Hindlimb muscle (tissue), 1 donor: ENCODE measurements around the gene FAM118B. TPM values are rescaled to one million over a fixed set of nuclear protein-coding genes. Genes with fewer than 3 reads are reported as not detected.

Source experiments
- polyA plus RNA-seq: library from polyadenylated mRNA; unstranded; fragments of 120-200 nt; gene quantifications from one replicate; pipeline ENCODE4 v1.2.1, GENCODE V29; 2013; ENCODE audit not compliant: insufficient read length

Gene FAM118B
- polyA plus RNA-seq, 1 donor = 17.5 TPM

Other genes with a start within 250 kb of the FAM118B start
- 19.4 TPM for gene CDON, start 148.9 kb upstream of the FAM118B start, polyA plus RNA-seq
- gene RPUSD4, start 132 bp upstream of the FAM118B start, polyA plus RNA-seq = 50.6 TPM
- gene SRPRA, start 57.1 kb downstream of the FAM118B start, polyA plus RNA-seq = 58.4 TPM
- 27.1 TPM for gene FOXRED1, start 57.4 kb downstream of the FAM118B start, polyA plus RNA-seq
- 10.6 TPM for gene TIRAP, start 71.3 kb downstream of the FAM118B start, polyA plus RNA-seq
- 21.6 TPM for gene DCPS, start 92.3 kb downstream of the FAM118B start, polyA plus RNA-seq
- 30.7 TPM for gene ST3GAL4, start 143.9 kb downstream of the FAM118B start, polyA plus RNA-seq